Spleen (tissue), 11 donors: ENCODE measurements around the gene CNST. TPM values are rescaled to one million over a fixed set of nuclear protein-coding genes. Genes with fewer than 3 reads are reported as not detected.

Experiments
- DNase-seq: peaks from one replicate; pipeline ENCODE4 v3.0.0-alpha.2; 2020
- H3K27ac ChIP-seq, 8 donors: fragments of 200-600 bp; sonication (generic) in 7 of 8; 1 replicate in 4 of 8; 2 replicates in 4 of 8; pipeline versions ENCODE4 v1.5.0 to v1.8.0; 2016 to 2021; ENCODE audit warnings: inconsistent platforms in 4 of 8, mild to moderate bottlenecking in 4 of 8, moderate library complexity in 1 of 8
- H3K27me3 ChIP-seq, 7 donors: fragments of 200-600 bp; sonication (generic) in 6 of 7; replicated peaks in 1 of 7; 1 replicate in 4 of 7; 2 replicates in 3 of 7; pipeline versions ENCODE4 v1.5.0 to v1.8.0; 2016 to 2021; ENCODE audit warnings: inconsistent platforms in 3 of 7, mild to moderate bottlenecking in 1 of 7
- H3K36me3 ChIP-seq, 6 donors: fragments of 200-600 bp; sonication (generic) in 5 of 6; 1 replicate in 4 of 6; 2 replicates in 2 of 6; pipeline versions ENCODE4 v1.5.0 to v1.8.0; 2016 to 2021; ENCODE audit warnings: inconsistent platforms in 2 of 6
- H3K4me1 ChIP-seq, 6 donors: fragments of 200-600 bp; sonication (generic) in 5 of 6; 1 replicate in 3 of 6; 2 replicates in 3 of 6; pipeline versions ENCODE4 v1.5.0 to v1.8.0; 2016 to 2021; ENCODE audit warnings: inconsistent platforms in 3 of 6
- H3K4me3 ChIP-seq, 8 donors: fragments of 200-600 bp; sonication (generic) in 7 of 8; 1 replicate in 4 of 8; 2 replicates in 4 of 8; pipeline versions ENCODE4 v1.5.0 to v1.8.0; 2016 to 2021; ENCODE audit warnings: inconsistent platforms in 4 of 8, mild to moderate bottlenecking in 4 of 8, moderate library complexity in 2 of 8
- H3K9me3 ChIP-seq, 8 donors: fragments of 200-600 bp; sonication (generic) in 7 of 8; 1 replicate in 4 of 8; 2 replicates in 4 of 8; pipeline versions ENCODE4 v1.5.0 to v1.8.0; 2016 to 2021; ENCODE audit warnings: inconsistent platforms in 4 of 8
- POLR2A ChIP-seq, 3 donors: fragments of 450-650 bp; IDR thresholded peaks; one replicate each; pipeline ENCODE4 v1.5.1; 2017; ENCODE audit warnings: antibody characterized with exemption in 3 of 3, mild to moderate bottlenecking in 1 of 3
- POLR2AphosphoS5 ChIP-seq, 3 donors: sonication (generic); formaldehyde crosslinking; IDR thresholded peaks; one replicate each; pipeline ENCODE4 v1.5.1; 2017; ENCODE audit warnings: antibody characterized with exemption in 3 of 3
- WGBS, 5 donors: extraction: QIAGEN DNeasy Blood & Tissue Kit in 3 of 5; methylation state at CpG; one replicate each; pipeline versions ENCODE4 v1.1.5 to v1.1.7; 2013 to 2018; 5-methylcytosine and 5-hydroxymethylcytosine counted together
- intact Hi-C: fragments of 100-400 bp; cut with DNase I; formaldehyde crosslinking; loops from one replicate; pipeline ENCODE4 v1.15.0; 2023; ENCODE audit warnings: low total_unique reads
- polyA plus RNA-seq, 3 donors: library from polyadenylated mRNA; stranded (reverse); fragments of 200-250 nt; gene quantifications; one replicate each; pipeline ENCODE4 v1.2.1, GENCODE V29; 2013
- total RNA-seq, 7 donors: library from RNA; depleted of rRNA in 3 of 7; stranded (reverse); fragments of >200 nt in 3 of 7; fragmentation: NEBNext Ultra II Directional in 4 of 7; extraction: Animal tissue kit (Norgen Biotek cat#: 25700) in 4 of 7; gene quantifications; one replicate each; pipeline versions ENCODE4 v1.1.0 to v1.2.1, GENCODE V29; 2016 to 2021
- TF ChIP-seq, protein P1 (sequence below), 11 experiments: fragments of 200-600 bp in 7 of 11; fragments of 450-650 bp in 4 of 11; sonication (generic) in 4 of 11; IDR thresholded peaks in 8 of 11; conservative IDR thresholded peaks in 3 of 11; 1 replicate in 7 of 11; 2 replicates in 4 of 11; pipeline versions ENCODE4 v1.4.0 to v1.8.0; 2016 to 2021; ENCODE audit warnings: antibody characterized with exemption in 11 of 11, inconsistent platforms in 4 of 11, mild to moderate bottlenecking in 1 of 11
- donor health status: healthy with polysubstance abuse.
- donor health status: DM: no; HTN: no; CAD: no; lungs with moderate emphysema.
- donor health status: DM: no; HTN: no; CAD: no.
- donor health status: Bipolar disorder and iron deficiency.
- donor health status: healthy.
- donor health status: DM: no; HTN: no; CAD: no.
- donor health status: DM: yes; HTN: yes; CAD: no.

The CNST gene
- total and polyA plus RNA-seq, 10 donors: 7.5 to 40.5 (median 30.0) TPM

DNA sequence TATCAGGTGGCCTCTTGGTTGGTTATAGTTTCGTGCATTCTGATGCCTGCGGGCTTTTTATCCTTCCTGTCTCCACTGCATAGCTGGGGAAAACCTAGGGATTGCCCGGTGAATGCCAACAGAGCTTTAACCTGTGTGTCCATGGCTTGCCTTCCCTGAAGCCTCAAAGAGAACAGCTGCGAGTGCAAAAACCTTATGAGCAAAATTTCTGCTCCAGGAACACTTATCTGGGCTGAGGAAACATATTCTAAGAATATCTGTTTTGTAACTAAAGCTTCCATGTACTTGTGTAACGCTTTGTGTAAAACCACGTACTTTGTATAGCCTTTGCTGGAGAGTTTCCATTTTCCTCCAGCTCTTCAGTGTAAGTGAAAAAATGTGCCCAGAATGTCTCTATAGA lies 7.2 kb downstream of the CNST start:
- Histone ChIP-seq H3K9me3 (no peaks in the 10 kb centered on the region), H3K27ac (peak overlapping the region; percentile 21 to 99 (median 91)), H3K27me3 (no peaks in the 10 kb centered on the region), H3K4me1 (peaks cover 34 to 95% (median 76%) of the 10 kb centered on the region in 6 donors), H3K36me3 (peaks cover 0 to 5% (median 0%) of the 10 kb centered on the region in 6 donors), H3K4me3 (no peak overlapping the region)
- WGBS, 5 donors: 22 to 37% (median 31%) methylated on average over 6 of the region's 6 CpGs
- intact Hi-C loops: no loop called here
- no peak for DNase-seq
- TF ChIP-seq, protein P1, sequence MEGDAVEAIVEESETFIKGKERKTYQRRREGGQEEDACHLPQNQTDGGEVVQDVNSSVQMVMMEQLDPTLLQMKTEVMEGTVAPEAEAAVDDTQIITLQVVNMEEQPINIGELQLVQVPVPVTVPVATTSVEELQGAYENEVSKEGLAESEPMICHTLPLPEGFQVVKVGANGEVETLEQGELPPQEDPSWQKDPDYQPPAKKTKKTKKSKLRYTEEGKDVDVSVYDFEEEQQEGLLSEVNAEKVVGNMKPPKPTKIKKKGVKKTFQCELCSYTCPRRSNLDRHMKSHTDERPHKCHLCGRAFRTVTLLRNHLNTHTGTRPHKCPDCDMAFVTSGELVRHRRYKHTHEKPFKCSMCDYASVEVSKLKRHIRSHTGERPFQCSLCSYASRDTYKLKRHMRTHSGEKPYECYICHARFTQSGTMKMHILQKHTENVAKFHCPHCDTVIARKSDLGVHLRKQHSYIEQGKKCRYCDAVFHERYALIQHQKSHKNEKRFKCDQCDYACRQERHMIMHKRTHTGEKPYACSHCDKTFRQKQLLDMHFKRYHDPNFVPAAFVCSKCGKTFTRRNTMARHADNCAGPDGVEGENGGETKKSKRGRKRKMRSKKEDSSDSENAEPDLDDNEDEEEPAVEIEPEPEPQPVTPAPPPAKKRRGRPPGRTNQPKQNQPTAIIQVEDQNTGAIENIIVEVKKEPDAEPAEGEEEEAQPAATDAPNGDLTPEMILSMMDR (IDR thresholded peaks at IDR 0.05 in 8 of 11, conservative IDR thresholded peaks at IDR 0.05 in 3 of 11): no peak
- no peak for TF ChIP-seq POLR2A (IDR thresholded peaks at IDR 0.05)
- TF ChIP-seq POLR2AphosphoS5 (IDR thresholded peaks at IDR 0.05): no peak

DNA sequence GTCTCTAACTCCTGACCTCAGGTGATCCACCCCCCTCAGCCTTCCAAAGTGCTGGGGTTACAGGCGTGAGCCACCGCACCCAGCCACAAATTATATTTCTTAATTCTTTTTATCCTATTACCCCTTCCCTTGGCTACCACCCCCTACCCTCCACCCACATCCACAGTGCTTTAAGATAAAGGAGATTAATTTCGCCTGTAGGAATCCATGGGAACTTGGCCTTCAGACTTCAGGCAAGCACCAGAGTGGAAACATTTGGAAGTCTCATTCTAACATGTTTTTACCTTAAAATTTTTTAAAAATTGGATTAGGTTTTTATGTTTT lies 10.4 kb downstream of the CNST start:
- intact Hi-C loops: no loop called here
- peaks cover 0 to 10% (median 0%) of the 10 kb centered on the region in 6 donors for H3K36me3 ChIP-seq
- no peaks in the 10 kb centered on the region for H3K9me3 ChIP-seq
- no peak for DNase-seq
- H3K27ac ChIP-seq: peak overlapping the region in 2 of 8 donors; percentile 17 to 51
- no peaks in the 10 kb centered on the region for H3K27me3 ChIP-seq
- peaks cover 27 to 95% (median 74%) of the 10 kb centered on the region in 6 donors for H3K4me1 ChIP-seq
- WGBS, 5 donors: 87 to 92% (median 91%) methylated on average over 3 of the region's 3 CpGs
- H3K4me3 ChIP-seq: no peak overlapping the region
- TF ChIP-seq POLR2A (IDR thresholded peaks at IDR 0.05) (no peak), POLR2AphosphoS5 (IDR thresholded peaks at IDR 0.05) (no peak)
- TF ChIP-seq, protein P1 (IDR thresholded peaks at IDR 0.05 in 8 of 11, conservative IDR thresholded peaks at IDR 0.05 in 3 of 11): no peak

DNA sequence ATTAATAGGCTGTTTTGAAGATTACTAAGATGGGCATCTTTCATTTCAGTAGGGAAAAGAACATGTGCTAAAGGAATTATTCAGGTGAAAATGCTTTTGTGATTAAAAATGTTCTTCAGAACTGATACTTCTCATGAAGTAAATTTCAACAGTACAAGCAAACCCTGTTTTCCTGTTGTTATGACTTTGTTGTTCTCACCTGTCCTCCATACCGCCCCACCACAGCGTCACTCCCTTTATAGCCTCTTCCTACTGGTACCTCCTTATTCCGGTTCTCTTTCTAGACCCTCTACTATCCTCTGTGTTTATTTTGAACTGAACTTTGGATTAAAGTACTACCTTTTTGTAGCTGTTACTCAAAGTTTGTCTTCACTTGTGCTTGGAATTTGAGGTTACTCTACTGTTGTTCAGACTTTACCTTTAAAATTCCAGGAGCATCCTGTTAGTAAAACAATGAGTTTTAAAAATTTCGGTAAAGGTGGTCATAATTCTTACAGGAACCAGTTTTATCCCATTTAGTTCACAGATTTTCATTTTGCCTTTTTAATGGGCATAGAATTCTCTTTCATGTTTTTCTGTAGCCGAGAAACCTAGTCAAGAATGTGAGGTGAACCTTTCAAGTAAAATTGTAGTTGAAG lies 10.9 kb downstream of the CNST start:
- Histone ChIP-seq H3K4me3 (no peak overlapping the region), H3K36me3 (peaks cover 0 to 12% (median 0%) of the 10 kb centered on the region in 6 donors), H3K4me1 (peaks cover 21 to 95% (median 70%) of the 10 kb centered on the region in 6 donors), H3K27me3 (no peaks in the 10 kb centered on the region), H3K9me3 (no peaks in the 10 kb centered on the region), H3K27ac (peak overlapping the region in 5 of 8 donors; percentile 4 to 51 (median 17))
- TF ChIP-seq POLR2A (IDR thresholded peaks at IDR 0.05): no peak
- TF ChIP-seq, protein P1 (IDR thresholded peaks at IDR 0.05 in 8 of 11, conservative IDR thresholded peaks at IDR 0.05 in 3 of 11): no peak
- no peak for TF ChIP-seq POLR2AphosphoS5 (IDR thresholded peaks at IDR 0.05)
- intact Hi-C loops: no loop called here
- 32 to 52% (median 44%) methylated on average over 5 of the region's 5 CpGs for WGBS, 5 donors
- no peak for DNase-seq

DNA sequence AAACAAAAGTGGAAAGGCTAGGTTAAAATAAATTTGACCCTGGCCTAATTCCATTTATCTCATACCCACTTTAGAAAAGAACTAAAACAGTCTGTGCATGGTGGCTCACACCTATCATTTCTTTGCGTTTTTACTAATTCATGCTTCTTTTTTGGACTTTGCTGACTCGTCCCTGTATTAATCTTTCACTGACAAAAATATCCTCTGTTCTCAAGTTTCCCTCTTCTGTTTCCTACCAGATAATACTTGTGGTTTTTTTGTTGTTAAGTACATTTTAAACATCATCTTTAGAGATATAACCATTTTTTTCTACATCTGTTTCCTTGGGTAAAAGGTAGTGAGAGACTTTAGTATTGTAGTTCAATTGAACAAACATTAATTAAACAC lies 11.5 kb downstream of the CNST start:
- TF ChIP-seq POLR2AphosphoS5 (IDR thresholded peaks at IDR 0.05) (no peak), POLR2A (IDR thresholded peaks at IDR 0.05) (no peak)
- TF ChIP-seq, protein P1 (IDR thresholded peaks at IDR 0.05 in 8 of 11, conservative IDR thresholded peaks at IDR 0.05 in 3 of 11): no peak
- Histone ChIP-seq H3K27me3 (no peaks in the 10 kb centered on the region), H3K27ac (peak overlapping the region in 5 of 8 donors; percentile 4 to 51 (median 17)), H3K4me3 (no peak overlapping the region), H3K36me3 (peaks cover 0 to 17% (median 0%) of the 10 kb centered on the region in 6 donors), H3K9me3 (no peaks in the 10 kb centered on the region), H3K4me1 (peaks cover 19 to 95% (median 68%) of the 10 kb centered on the region in 6 donors)
- 8 to 21% (median 13%) methylated on average over 2 of the region's 2 CpGs for WGBS, 5 donors
- intact Hi-C loops: no loop called here
- no peak for DNase-seq
